ENCODE results near the gene SLX9.

- TF ChIP-seq CTCF (optimal IDR thresholded peaks at IDR 0.05 in 1 of 3, IDR thresholded peaks at IDR 0.05 in 1 of 3, conservative IDR thresholded peaks at IDR 0.05 in 1 of 3; ENCODE audit: extremely low read depth in 1 of 3, insufficient read depth in 2 of 3, low read length in 3 of 3): no peak
- TF ChIP-seq EZH2 (IDR thresholded peaks at IDR 0.05; ENCODE audit: low read length): no peak
Observed at GRCh38 chr21:44898011-44898488, 41.8 kb upstream of the SLX9 start.

Data from keratinocyte (primary cell).